Panc1 (cell line): ENCODE data around the gene RASSF9. TPM values are rescaled to one million over a fixed set of nuclear protein-coding genes. Genes with fewer than 3 reads are reported as not detected.

Experiments
- ATAC-seq: fragments of 200-7000 bp; cut with Tn5 transposase; 2 replicates; pipeline ENCODE4 v1.9.1; 2020; ENCODE audit warnings: mild to moderate bottlenecking, moderate library complexity
- BruUV-seq: library from RNA; stranded (reverse); fragments of 400-500 nt; replicated peaks from 2 replicates; lab custom pipeline; 2021; lab: Mats Ljungman, UMichigan
- CTCF ChIA-PET: fragments of 300-600 bp; sonication (Branson Sonifier 250); formaldehyde crosslinking; loops from one replicate; lab custom pipeline; 2022; ENCODE audit warnings: antibody characterized with exemption; lab: Charles Lee
- POLR2A ChIA-PET: fragments of 300-600 bp; sonication (Branson Sonifier 250); formaldehyde crosslinking; loops from one replicate; lab custom pipeline; 2022; ENCODE audit warnings: antibody characterized with exemption; lab: Charles Lee
- DNase-seq: peaks from one replicate; pipeline ENCODE4 v3.0.0-alpha.2; 2010; ENCODE audit warnings: low read depth, low spot score
- H3K27ac ChIP-seq: 2 replicates; pipeline ENCODE4 v1.5.1; 2011; ENCODE audit warnings: mild to moderate bottlenecking, low read length, inconsistent platforms
- H3K27me3 ChIP-seq: fragments of 200-500 bp; sonication (Bioruptor generic); 2 replicates; pipeline ENCODE4 v1.6.0; 2014; ENCODE audit warnings: low read length, inconsistent platforms; ENCODE audit not compliant: control insufficient read depth, insufficient read depth
- H3K36me3 ChIP-seq: fragments of 200-500 bp; sonication (Bioruptor generic); 2 replicates; pipeline ENCODE4 v1.5.1; 2014; ENCODE audit warnings: inconsistent platforms, mild to moderate bottlenecking, low read length, moderate library complexity; ENCODE audit not compliant: control insufficient read depth, insufficient read depth
- H3K4me1 ChIP-seq: 2 replicates; pipeline ENCODE4 v1.5.1; 2011; ENCODE audit warnings: inconsistent platforms, mild to moderate bottlenecking, low read length, moderate library complexity; ENCODE audit not compliant: control insufficient read depth, insufficient read depth
- H3K4me3 ChIP-seq, 2 experiments: 2 replicates each; pipeline ENCODE4 v1.5.1; 2011 to 2012; ENCODE audit warnings: low read depth in 2 of 2, low read length in 2 of 2, mild to moderate bottlenecking in 2 of 2, inconsistent platforms in 1 of 2, moderate library complexity in 1 of 2
- H3K9me3 ChIP-seq: fragments of 200-500 bp; sonication (Bioruptor generic); 2 replicates; pipeline ENCODE4 v1.5.1; 2014; ENCODE audit warnings: low read depth, mild to moderate bottlenecking, inconsistent platforms, low read length, moderate library complexity; ENCODE audit not compliant: control insufficient read depth, insufficient read depth
- CTCF ChIP-seq: fragments of 450-650 bp; IDR thresholded peaks from 2 replicates; pipeline ENCODE4 v1.5.1; 2017; ENCODE audit warnings: mild to moderate bottlenecking
- POLR2AphosphoS5 ChIP-seq: IDR thresholded peaks from 2 replicates; pipeline ENCODE4 v1.6.1; 2012; ENCODE audit warnings: mild to moderate bottlenecking, low read depth, low read length, moderate library complexity
- SIN3A ChIP-seq: IDR thresholded peaks from 2 replicates; pipeline ENCODE4 v1.6.1; 2012; ENCODE audit warnings: low read depth, mild to moderate bottlenecking, low read length, moderate library complexity, borderline replicate concordance; ENCODE audit not compliant: insufficient read depth
- TCF7L2 ChIP-seq: IDR thresholded peaks from 2 replicates; pipeline ENCODE4 v1.6.1; 2011; ENCODE audit warnings: mild to moderate bottlenecking, low read depth, low read length, inconsistent platforms
- in situ Hi-C: cut with HindIII; loops from 2 replicates; pipeline ENCODE4 v1.10.0; 2016; ENCODE audit warnings: low sequenced_read_pairs, low pct_unique_long_range_greater_than_20kb
- intact Hi-C: fragments of 100-400 bp; cut with micrococcal nuclease; formaldehyde crosslinking; loops from one replicate; pipeline ENCODE4 v1.10.0; 2022; ENCODE audit not compliant: unreplicated experiment
- total RNA-seq: library from RNA; stranded (reverse); gene quantifications from one replicate; pipeline ENCODE4 v1.2.1, GENCODE V29; 2021; ENCODE audit not compliant: unreplicated experiment
- TF ChIP-seq, protein P1 (sequence below), 2 experiments: IDR thresholded peaks; 2 replicates each; pipeline ENCODE4 v1.6.1; 2011 to 2012; ENCODE audit warnings: low read depth in 2 of 2, control low read depth in 1 of 2, low read length in 1 of 2, mild to moderate bottlenecking in 1 of 2, moderate library complexity in 1 of 2; ENCODE audit not compliant: insufficient read depth in 1 of 2

Gene RASSF9
- total RNA-seq, 1 experiment from 2014 or later, result 0.33 TPM

GRCh38 chr12:85865890-85866289 lies 29.7 kb upstream of the RASSF9 start:
- no peak overlapping the region for H3K4me3 ChIP-seq
- BruUV-seq, result no TSS peak
- intact Hi-C loops, result no loop called here
- DNase-seq (no peak), ATAC-seq (no peak)
- H3K36me3 ChIP-seq, result no peaks in the 10 kb centered on the region
- H3K9me3 ChIP-seq, result no peaks in the 10 kb centered on the region
- H3K27me3 ChIP-seq, result no peaks in the 10 kb centered on the region
- H3K27ac ChIP-seq, result no peak overlapping the region
- ChIA-PET POLR2A (no interaction called here), CTCF (no interaction called here)
- no peaks in the 10 kb centered on the region for H3K4me1 ChIP-seq
- no peak for TF ChIP-seq SIN3A
- TF ChIP-seq, protein P1, sequence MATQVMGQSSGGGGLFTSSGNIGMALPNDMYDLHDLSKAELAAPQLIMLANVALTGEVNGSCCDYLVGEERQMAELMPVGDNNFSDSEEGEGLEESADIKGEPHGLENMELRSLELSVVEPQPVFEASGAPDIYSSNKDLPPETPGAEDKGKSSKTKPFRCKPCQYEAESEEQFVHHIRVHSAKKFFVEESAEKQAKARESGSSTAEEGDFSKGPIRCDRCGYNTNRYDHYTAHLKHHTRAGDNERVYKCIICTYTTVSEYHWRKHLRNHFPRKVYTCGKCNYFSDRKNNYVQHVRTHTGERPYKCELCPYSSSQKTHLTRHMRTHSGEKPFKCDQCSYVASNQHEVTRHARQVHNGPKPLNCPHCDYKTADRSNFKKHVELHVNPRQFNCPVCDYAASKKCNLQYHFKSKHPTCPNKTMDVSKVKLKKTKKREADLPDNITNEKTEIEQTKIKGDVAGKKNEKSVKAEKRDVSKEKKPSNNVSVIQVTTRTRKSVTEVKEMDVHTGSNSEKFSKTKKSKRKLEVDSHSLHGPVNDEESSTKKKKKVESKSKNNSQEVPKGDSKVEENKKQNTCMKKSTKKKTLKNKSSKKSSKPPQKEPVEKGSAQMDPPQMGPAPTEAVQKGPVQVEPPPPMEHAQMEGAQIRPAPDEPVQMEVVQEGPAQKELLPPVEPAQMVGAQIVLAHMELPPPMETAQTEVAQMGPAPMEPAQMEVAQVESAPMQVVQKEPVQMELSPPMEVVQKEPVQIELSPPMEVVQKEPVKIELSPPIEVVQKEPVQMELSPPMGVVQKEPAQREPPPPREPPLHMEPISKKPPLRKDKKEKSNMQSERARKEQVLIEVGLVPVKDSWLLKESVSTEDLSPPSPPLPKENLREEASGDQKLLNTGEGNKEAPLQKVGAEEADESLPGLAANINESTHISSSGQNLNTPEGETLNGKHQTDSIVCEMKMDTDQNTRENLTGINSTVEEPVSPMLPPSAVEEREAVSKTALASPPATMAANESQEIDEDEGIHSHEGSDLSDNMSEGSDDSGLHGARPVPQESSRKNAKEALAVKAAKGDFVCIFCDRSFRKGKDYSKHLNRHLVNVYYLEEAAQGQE (IDR thresholded peaks at IDR 0.05; ENCODE audit: insufficient read depth in 1 of 2, low read depth in 2 of 2, low read length in 1 of 2), result no peak
- TF ChIP-seq POLR2AphosphoS5, result no peak
- TF ChIP-seq TCF7L2, result no peak
- TF ChIP-seq CTCF, result no peak
- in situ Hi-C loops, result no loop called here

DNA sequence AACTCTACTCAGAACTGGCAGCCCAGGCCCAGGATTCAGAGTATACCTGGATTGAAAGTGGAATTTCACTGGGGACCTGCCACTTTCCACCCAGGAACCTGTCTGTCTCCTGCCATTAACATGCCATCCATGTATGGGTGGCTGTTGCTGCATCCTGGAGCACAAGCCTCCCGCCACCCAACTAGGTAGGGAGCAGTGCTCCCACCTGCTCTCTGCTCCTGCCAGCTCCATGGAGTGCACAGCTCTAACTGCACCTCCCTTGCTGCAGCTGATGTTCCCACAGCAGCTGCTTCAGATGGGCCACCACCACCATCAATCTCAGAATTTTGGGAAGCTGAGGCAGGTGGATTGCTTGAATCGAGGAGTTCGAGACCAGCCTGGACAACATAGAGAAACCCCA lies 20.8 kb upstream of the RASSF9 start:
- no peaks in the 10 kb centered on the region for H3K9me3 ChIP-seq
- intact Hi-C loops (no loop called here), in situ Hi-C loops (no loop called here)
- no peaks in the 10 kb centered on the region for H3K4me1 ChIP-seq
- no peak overlapping the region for H3K27ac ChIP-seq
- DNase-seq (no peak), ATAC-seq (no peak)
- POLR2A ChIA-PET, result no interaction called here
- no peaks in the 10 kb centered on the region for H3K36me3 ChIP-seq
- TF ChIP-seq TCF7L2, result no peak
- TF ChIP-seq, protein P1 (IDR thresholded peaks at IDR 0.05; ENCODE audit: insufficient read depth in 1 of 2, low read depth in 2 of 2, low read length in 1 of 2), result no peak
- no peak for TF ChIP-seq SIN3A
- no peak for TF ChIP-seq CTCF
- no peak for TF ChIP-seq POLR2AphosphoS5
- no peaks in the 10 kb centered on the region for H3K27me3 ChIP-seq
- no peak overlapping the region for H3K4me3 ChIP-seq
- no TSS peak for BruUV-seq
- CTCF ChIA-PET, result no interaction called here
